ENCODE measurements around the gene PRRC2A. TPM values are rescaled to one million over a fixed set of nuclear protein-coding genes. Genes with fewer than 3 reads are reported as not detected.

Gene PRRC2A
- total RNA-seq, 6 experiments from 2014 or later, result 216 to 259 (median 231) TPM

GRCh38 chr6:31687321-31687720 lies 66.8 kb downstream of the PRRC2A start:
- Mint-ChIP-seq H3K4me3 (no peak overlapping the region), H3K9me3 (no peaks in the 10 kb centered on the region), H3K27me3 (ENCODE audit: insufficient read depth) (no peaks in the 10 kb centered on the region; the same call in 1 of the 2 replicates), H3K36me3 (ENCODE audit: low read depth) (peaks cover 9% of the 10 kb centered on the region; the same call in 1 of the 2 replicates), H3K4me1 (ENCODE audit: low read depth) (no peaks in the 10 kb centered on the region), H3K27ac (no peak overlapping the region)
- TF ChIP-seq, protein P1, sequence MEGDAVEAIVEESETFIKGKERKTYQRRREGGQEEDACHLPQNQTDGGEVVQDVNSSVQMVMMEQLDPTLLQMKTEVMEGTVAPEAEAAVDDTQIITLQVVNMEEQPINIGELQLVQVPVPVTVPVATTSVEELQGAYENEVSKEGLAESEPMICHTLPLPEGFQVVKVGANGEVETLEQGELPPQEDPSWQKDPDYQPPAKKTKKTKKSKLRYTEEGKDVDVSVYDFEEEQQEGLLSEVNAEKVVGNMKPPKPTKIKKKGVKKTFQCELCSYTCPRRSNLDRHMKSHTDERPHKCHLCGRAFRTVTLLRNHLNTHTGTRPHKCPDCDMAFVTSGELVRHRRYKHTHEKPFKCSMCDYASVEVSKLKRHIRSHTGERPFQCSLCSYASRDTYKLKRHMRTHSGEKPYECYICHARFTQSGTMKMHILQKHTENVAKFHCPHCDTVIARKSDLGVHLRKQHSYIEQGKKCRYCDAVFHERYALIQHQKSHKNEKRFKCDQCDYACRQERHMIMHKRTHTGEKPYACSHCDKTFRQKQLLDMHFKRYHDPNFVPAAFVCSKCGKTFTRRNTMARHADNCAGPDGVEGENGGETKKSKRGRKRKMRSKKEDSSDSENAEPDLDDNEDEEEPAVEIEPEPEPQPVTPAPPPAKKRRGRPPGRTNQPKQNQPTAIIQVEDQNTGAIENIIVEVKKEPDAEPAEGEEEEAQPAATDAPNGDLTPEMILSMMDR (IDR thresholded peaks at IDR 0.05), result no peak
- DNase-seq, result no peak

Small RNAs within 50 kb of the gene (microRNA-seq; reads per million reads assigned to microRNA genes)
- not detected for gene MIR6832

Other genes starting within 250 kb of the PRRC2A start
- 10 to 100 TPM; 14.7 to 24.0 (median 17.7) TPM for gene MICA, start 217.1 kb upstream of the PRRC2A start, total RNA-seq (2021; fragmentation: NEBNext Ultra II Directional; extraction: Animal tissue kit (Norgen Biotek cat#: 25700))
- 10 to 100 TPM; 16.0 to 26.0 (median 22.6) TPM for gene MICB, start 122.6 kb upstream of the PRRC2A start, total RNA-seq (2021; fragmentation: NEBNext Ultra II Directional; extraction: Animal tissue kit (Norgen Biotek cat#: 25700))
- gene MCCD1, start 91.8 kb upstream of the PRRC2A start, total RNA-seq (2021; fragmentation: NEBNext Ultra II Directional; extraction: Animal tissue kit (Norgen Biotek cat#: 25700)), result not detected
- gene DDX39B, start 78.7 kb upstream of the PRRC2A start, total RNA-seq (2021; fragmentation: NEBNext Ultra II Directional; extraction: Animal tissue kit (Norgen Biotek cat#: 25700)), result 100 to 1,000 TPM; 312 to 380 (median 358) TPM
- 1 to 10 TPM; 2.9 to 4.1 (median 3.2) TPM for gene ATP6V1G2, start 74.1 kb upstream of the PRRC2A start, total RNA-seq (2021; fragmentation: NEBNext Ultra II Directional; extraction: Animal tissue kit (Norgen Biotek cat#: 25700))
- gene NFKBIL1, start 73.1 kb upstream of the PRRC2A start, total RNA-seq (2021; fragmentation: NEBNext Ultra II Directional; extraction: Animal tissue kit (Norgen Biotek cat#: 25700)), result 10 to 100 TPM; 11.8 to 15.9 (median 13.6) TPM
- gene LTA, start 48.4 kb upstream of the PRRC2A start, total RNA-seq (2021; fragmentation: NEBNext Ultra II Directional; extraction: Animal tissue kit (Norgen Biotek cat#: 25700)), result not detected
- gene TNF, start 45.1 kb upstream of the PRRC2A start, total RNA-seq (2021; fragmentation: NEBNext Ultra II Directional; extraction: Animal tissue kit (Norgen Biotek cat#: 25700)), result under 1 TPM; 0.12 to 0.41 (median 0.23) TPM
- gene LTB, start 38.3 kb upstream of the PRRC2A start, total RNA-seq (2021; fragmentation: NEBNext Ultra II Directional; extraction: Animal tissue kit (Norgen Biotek cat#: 25700)), result under 1 TPM in 1 of 6 experiments, not detected in 5; 0.38 TPM
- gene LST1, start 34.4 kb upstream of the PRRC2A start, total RNA-seq (2021; fragmentation: NEBNext Ultra II Directional; extraction: Animal tissue kit (Norgen Biotek cat#: 25700)), result not detected
- not detected for gene NCR3, start 27.7 kb upstream of the PRRC2A start, total RNA-seq (2021; fragmentation: NEBNext Ultra II Directional; extraction: Animal tissue kit (Norgen Biotek cat#: 25700))
- not detected for gene AIF1, start 5.5 kb upstream of the PRRC2A start, total RNA-seq (2021; fragmentation: NEBNext Ultra II Directional; extraction: Animal tissue kit (Norgen Biotek cat#: 25700))
- 100 to 1,000 TPM; 247 to 273 (median 262) TPM for gene BAG6, start 31.9 kb downstream of the PRRC2A start, total RNA-seq (2021; fragmentation: NEBNext Ultra II Directional; extraction: Animal tissue kit (Norgen Biotek cat#: 25700))
- gene APOM, start 35.2 kb downstream of the PRRC2A start, total RNA-seq (2021; fragmentation: NEBNext Ultra II Directional; extraction: Animal tissue kit (Norgen Biotek cat#: 25700)), result 1 to 10 TPM; 2.4 to 4.3 (median 2.8) TPM
- 10 to 100 TPM; 13.4 to 16.2 (median 14.9) TPM for gene C6orf47, start 40.1 kb downstream of the PRRC2A start, total RNA-seq (2021; fragmentation: NEBNext Ultra II Directional; extraction: Animal tissue kit (Norgen Biotek cat#: 25700))
- gene GPANK1, start 44.3 kb downstream of the PRRC2A start, total RNA-seq (2021; fragmentation: NEBNext Ultra II Directional; extraction: Animal tissue kit (Norgen Biotek cat#: 25700)), result 10 to 100 TPM; 11.6 to 14.9 (median 13.0) TPM
- 100 to 1,000 TPM; 200 to 255 (median 225) TPM for gene CSNK2B, start 45.4 kb downstream of the PRRC2A start, total RNA-seq (2021; fragmentation: NEBNext Ultra II Directional; extraction: Animal tissue kit (Norgen Biotek cat#: 25700))
- 1 to 10 TPM; 4.6 to 6.0 (median 5.3) TPM for gene LY6G5B, start 49.3 kb downstream of the PRRC2A start, total RNA-seq (2021; fragmentation: NEBNext Ultra II Directional; extraction: Animal tissue kit (Norgen Biotek cat#: 25700))
- gene LY6G5C, start 60.4 kb downstream of the PRRC2A start, total RNA-seq (2021; fragmentation: NEBNext Ultra II Directional; extraction: Animal tissue kit (Norgen Biotek cat#: 25700)), result 1 to 10 TPM; 2.2 to 2.9 (median 2.8) TPM
- 10 to 100 TPM; 27.4 to 39.6 (median 32.0) TPM for gene ABHD16A, start 82.6 kb downstream of the PRRC2A start, total RNA-seq (2021; fragmentation: NEBNext Ultra II Directional; extraction: Animal tissue kit (Norgen Biotek cat#: 25700))
- gene LY6G6F, start 86.2 kb downstream of the PRRC2A start, total RNA-seq (2021; fragmentation: NEBNext Ultra II Directional; extraction: Animal tissue kit (Norgen Biotek cat#: 25700)), result not detected
- gene LY6G6D, start 94.6 kb downstream of the PRRC2A start, total RNA-seq (2021; fragmentation: NEBNext Ultra II Directional; extraction: Animal tissue kit (Norgen Biotek cat#: 25700)), result not detected
- gene LY6G6C, start 101.0 kb downstream of the PRRC2A start, total RNA-seq (2021; fragmentation: NEBNext Ultra II Directional; extraction: Animal tissue kit (Norgen Biotek cat#: 25700)), result not detected
- not detected for gene MPIG6B, start 102.7 kb downstream of the PRRC2A start, total RNA-seq (2021; fragmentation: NEBNext Ultra II Directional; extraction: Animal tissue kit (Norgen Biotek cat#: 25700))
- gene DDAH2, start 108.6 kb downstream of the PRRC2A start, total RNA-seq (2021; fragmentation: NEBNext Ultra II Directional; extraction: Animal tissue kit (Norgen Biotek cat#: 25700)), result 10 to 100 TPM; 44.0 to 47.8 (median 46.0) TPM
- 100 to 1,000 TPM; 638 to 833 (median 745) TPM for gene CLIC1, start 115.8 kb downstream of the PRRC2A start, total RNA-seq (2021; fragmentation: NEBNext Ultra II Directional; extraction: Animal tissue kit (Norgen Biotek cat#: 25700))
- gene MSH5, start 119.3 kb downstream of the PRRC2A start, total RNA-seq (2021; fragmentation: NEBNext Ultra II Directional; extraction: Animal tissue kit (Norgen Biotek cat#: 25700)), result 10 to 100 TPM in 4 of 6 experiments, 1 to 10 TPM in 2; 7.4 to 14.8 (median 12.6) TPM
- gene SAPCD1, start 141.9 kb downstream of the PRRC2A start, total RNA-seq (2021; fragmentation: NEBNext Ultra II Directional; extraction: Animal tissue kit (Norgen Biotek cat#: 25700)), result 1 to 10 TPM in 5 of 6 experiments, under 1 TPM in 1; 0.91 to 2.4 (median 1.3) TPM
- under 1 TPM; 0.24 to 0.83 (median 0.64) TPM for gene VWA7, start 156.6 kb downstream of the PRRC2A start, total RNA-seq (2021; fragmentation: NEBNext Ultra II Directional; extraction: Animal tissue kit (Norgen Biotek cat#: 25700))
- 100 to 1,000 TPM; 117 to 144 (median 127) TPM for gene VARS1, start 175.0 kb downstream of the PRRC2A start, total RNA-seq (2021; fragmentation: NEBNext Ultra II Directional; extraction: Animal tissue kit (Norgen Biotek cat#: 25700))
- gene LSM2, start 186.3 kb downstream of the PRRC2A start, total RNA-seq (2021; fragmentation: NEBNext Ultra II Directional; extraction: Animal tissue kit (Norgen Biotek cat#: 25700)), result 10 to 100 TPM; 31.8 to 48.5 (median 43.4) TPM
- 1 to 10 TPM; 1.2 to 1.9 (median 1.6) TPM for gene HSPA1L, start 194.6 kb downstream of the PRRC2A start, total RNA-seq (2021; fragmentation: NEBNext Ultra II Directional; extraction: Animal tissue kit (Norgen Biotek cat#: 25700))
- 100 to 1,000 TPM in 1 of 6 experiments, 10 to 100 TPM in 5; 78.5 to 102 (median 84.7) TPM for gene HSPA1A, start 194.8 kb downstream of the PRRC2A start, total RNA-seq (2021; fragmentation: NEBNext Ultra II Directional; extraction: Animal tissue kit (Norgen Biotek cat#: 25700))
- 100 to 1,000 TPM in 2 of 6 experiments, 10 to 100 TPM in 4; 95.5 to 116 (median 98.9) TPM for gene HSPA1B, start 207.0 kb downstream of the PRRC2A start, total RNA-seq (2021; fragmentation: NEBNext Ultra II Directional; extraction: Animal tissue kit (Norgen Biotek cat#: 25700))
- gene NEU1, start 242.1 kb downstream of the PRRC2A start, total RNA-seq (2021; fragmentation: NEBNext Ultra II Directional; extraction: Animal tissue kit (Norgen Biotek cat#: 25700)), result 10 to 100 TPM; 35.8 to 48.6 (median 40.9) TPM